Left ventricle myocardium superior (tissue), 1 donor: ENCODE measurements around the gene RABGAP1. TPM values are rescaled to one million over a fixed set of nuclear protein-coding genes. Genes with fewer than 3 reads are reported as not detected.

Source experiments
- ATAC-seq: fragments of 200-7000 bp; cut with Tn5 transposase; one replicate; pipeline ENCODE4 v1.9.1; 2020; ENCODE audit warnings: mild to moderate bottlenecking, moderate library complexity
- DNase-seq: peaks from one replicate; pipeline ENCODE4 v3.0.0-alpha.2; 2020
- intact Hi-C: fragments of 100-400 bp; cut with micrococcal nuclease; formaldehyde crosslinking; loops from one replicate; pipeline ENCODE4 v1.11.0; 2022
- total RNA-seq: library from RNA; stranded (reverse); fragmentation: NEBNext Ultra II Directional; extraction: Animal tissue kit (Norgen Biotek cat#: 25700); gene quantifications from one replicate; pipeline ENCODE4 v1.2.1, GENCODE V29; 2021
- donor health status: DM: no; HTN: yes; CAD: no; lungs with severe emphysema.

The RABGAP1 gene
- total RNA-seq, 1 donor from 2014 or later = 47.4 TPM

- no peak for DNase-seq
- intact Hi-C loops = no loop called here
- no peak for ATAC-seq
Observed at GRCh38 chr9:123127512-123128075, 186.8 kb downstream of the RABGAP1 start.

- intact Hi-C loops = no loop called here
Observed at GRCh38 chr9:123128591-123128990, 187.8 kb downstream of the RABGAP1 start.

GRCh38 chr9:123129423-123129822 is 188.6 kb downstream of the RABGAP1 start:
- ATAC-seq (no peak), DNase-seq (no peak)
- intact Hi-C loops = no loop called here

More at GRCh38 chr9:123128591-123128990, 187.8 kb downstream of the RABGAP1 start:
- ATAC-seq = no peak
- DNase-seq = no peak

GRCh38 chr9:123131258-123131657 is 190.4 kb downstream of the RABGAP1 start:
- ATAC-seq = no peak

GRCh38 chr9:123131993-123132392 is 191.2 kb downstream of the RABGAP1 start:
- intact Hi-C loops = no loop called here
- ATAC-seq = no peak

More at GRCh38 chr9:123131258-123131657, 190.4 kb downstream of the RABGAP1 start:
- intact Hi-C loops = no loop called here
- DNase-seq = no peak

GRCh38 chr9:123132696-123133095 is 191.9 kb downstream of the RABGAP1 start:
- DNase-seq = no peak
- ATAC-seq = no peak
- intact Hi-C loops = no loop called here

More at GRCh38 chr9:123131993-123132392, 191.2 kb downstream of the RABGAP1 start:
- no peak for DNase-seq

- DNase-seq (no peak), ATAC-seq (no peak)
- intact Hi-C loops = no loop called here
Observed at GRCh38 chr9:123135430-123135829, 194.6 kb downstream of the RABGAP1 start.

- ATAC-seq (no peak), DNase-seq (no peak)
- intact Hi-C loops = no loop called here
Observed at GRCh38 chr9:123138163-123138562, 197.3 kb downstream of the RABGAP1 start.

GRCh38 chr9:123149067-123149466 is 208.2 kb downstream of the RABGAP1 start:
- intact Hi-C loops = no loop called here
- DNase-seq (no peak), ATAC-seq (no peak)

GRCh38 chr9:123150708-123151503 is 210.1 kb downstream of the RABGAP1 start:
- intact Hi-C loops = no loop called here
- no peak for ATAC-seq

More at GRCh38 chr9:123150708-123151503, 210.1 kb downstream of the RABGAP1 start:
- DNase-seq = no peak

Other genes with a start within 250 kb of the RABGAP1 start
- gene OR1L4, start 217.0 kb upstream of the RABGAP1 start, total RNA-seq = not detected
- not detected for gene OR1L6, start 198.7 kb upstream of the RABGAP1 start, total RNA-seq
- gene OR5C1, start 152.1 kb upstream of the RABGAP1 start, total RNA-seq = not detected
- not detected for gene OR1K1, start 140.9 kb upstream of the RABGAP1 start, total RNA-seq
- gene PDCL, start 112.4 kb upstream of the RABGAP1 start, total RNA-seq = 7.7 TPM
- 35.9 TPM for gene RC3H2, start 35.7 kb upstream of the RABGAP1 start, total RNA-seq
- gene ZBTB6, start 27.7 kb upstream of the RABGAP1 start, total RNA-seq = 5.8 TPM
- gene ZBTB26, start 9.5 kb upstream of the RABGAP1 start, total RNA-seq = 5.4 TPM
- 0.72 TPM for gene GPR21, start 92.6 kb downstream of the RABGAP1 start, total RNA-seq